Neural cell (in vitro differentiated cells): ENCODE measurements around the gene AGPAT1.

Experiments used
- CTCF ChIP-seq: fragments of 450-650 bp; IDR thresholded peaks from 2 replicates; pipeline ENCODE4 v1.5.1; 2014; ENCODE audit warnings: antibody characterized with exemption, mild to moderate bottlenecking, moderate library complexity; ENCODE audit not compliant: poor library complexity, severe bottlenecking
- EP300 ChIP-seq: fragments of 450-650 bp; conservative IDR thresholded peaks from 2 replicates; pipeline ENCODE4 v1.6.1; 2014; ENCODE audit warnings: antibody characterized with exemption, mild to moderate bottlenecking, moderate library complexity; ENCODE audit not compliant: poor library complexity, severe bottlenecking
- POLR2AphosphoS5 ChIP-seq: IDR thresholded peaks from 2 replicates; pipeline ENCODE4 v1.6.1; 2012
- RAD21 ChIP-seq: fragments of 450-650 bp; conservative IDR thresholded peaks from 2 replicates; pipeline ENCODE4 v1.6.1; 2014; ENCODE audit warnings: antibody characterized with exemption, mild to moderate bottlenecking, moderate library complexity
- REST ChIP-seq: IDR thresholded peaks from 2 replicates; pipeline ENCODE4 v1.6.1; 2012; ENCODE audit warnings: borderline replicate concordance
- SMC3 ChIP-seq: fragments of 450-650 bp; conservative IDR thresholded peaks from 2 replicates; pipeline ENCODE4 v1.6.1; 2014; ENCODE audit warnings: antibody characterized with exemption, mild to moderate bottlenecking, moderate library complexity; ENCODE audit not compliant: poor library complexity
- TAF1 ChIP-seq: IDR thresholded peaks from 2 replicates; pipeline ENCODE4 v1.6.1; 2012; ENCODE audit warnings: low read depth

GRCh38 chr6:32168807-32169591 lies 6.9 kb downstream of the AGPAT1 start:
- TF ChIP-seq POLR2AphosphoS5 (no peak), CTCF (no peak), SMC3 (no peak), RAD21 (no peak), REST (no peak), TAF1 (no peak), EP300 (no peak)
